Panc1 (cell line): ENCODE measurements around the gene PPP4R2.

Experiments
- POLR2AphosphoS5 ChIP-seq: IDR thresholded peaks from 2 replicates; pipeline ENCODE4 v1.6.1; 2012; ENCODE audit warnings: mild to moderate bottlenecking, low read depth, low read length, moderate library complexity
- TCF7L2 ChIP-seq: IDR thresholded peaks from 2 replicates; pipeline ENCODE4 v1.6.1; 2011; ENCODE audit warnings: mild to moderate bottlenecking, low read depth, low read length, inconsistent platforms
- TF ChIP-seq, protein P1 (sequence below): fragments of 450-650 bp; IDR thresholded peaks from 2 replicates; pipeline ENCODE4 v1.5.1; 2017; ENCODE audit warnings: mild to moderate bottlenecking
- TF ChIP-seq, protein P2 (sequence below), 2 experiments: IDR thresholded peaks; 2 replicates each; pipeline ENCODE4 v1.6.1; 2011 to 2012; ENCODE audit warnings: low read depth in 2 of 2, control low read depth in 1 of 2, low read length in 1 of 2, mild to moderate bottlenecking in 1 of 2, moderate library complexity in 1 of 2; ENCODE audit not compliant: insufficient read depth in 1 of 2

DNA sequence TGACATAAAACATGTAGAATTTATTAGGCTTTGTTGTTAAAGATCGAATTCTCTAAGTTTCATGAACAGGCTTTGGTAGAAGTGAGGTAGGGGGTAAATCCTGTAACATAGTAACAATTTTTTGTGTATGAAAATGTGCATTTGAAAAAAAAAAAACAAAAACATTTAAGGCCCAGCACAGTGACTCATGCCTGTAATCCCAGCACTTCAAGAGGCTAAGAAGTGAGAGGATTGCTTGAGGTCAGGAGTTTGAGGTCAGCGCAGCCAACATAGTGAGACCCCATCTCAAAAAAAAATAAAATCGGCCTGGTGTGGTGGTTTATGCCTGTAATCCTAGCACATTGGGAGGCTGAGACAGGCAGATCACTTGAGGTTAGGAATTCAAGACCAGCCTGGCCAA is 26.8 kb upstream of the PPP4R2 start:
- TF ChIP-seq, protein P1, sequence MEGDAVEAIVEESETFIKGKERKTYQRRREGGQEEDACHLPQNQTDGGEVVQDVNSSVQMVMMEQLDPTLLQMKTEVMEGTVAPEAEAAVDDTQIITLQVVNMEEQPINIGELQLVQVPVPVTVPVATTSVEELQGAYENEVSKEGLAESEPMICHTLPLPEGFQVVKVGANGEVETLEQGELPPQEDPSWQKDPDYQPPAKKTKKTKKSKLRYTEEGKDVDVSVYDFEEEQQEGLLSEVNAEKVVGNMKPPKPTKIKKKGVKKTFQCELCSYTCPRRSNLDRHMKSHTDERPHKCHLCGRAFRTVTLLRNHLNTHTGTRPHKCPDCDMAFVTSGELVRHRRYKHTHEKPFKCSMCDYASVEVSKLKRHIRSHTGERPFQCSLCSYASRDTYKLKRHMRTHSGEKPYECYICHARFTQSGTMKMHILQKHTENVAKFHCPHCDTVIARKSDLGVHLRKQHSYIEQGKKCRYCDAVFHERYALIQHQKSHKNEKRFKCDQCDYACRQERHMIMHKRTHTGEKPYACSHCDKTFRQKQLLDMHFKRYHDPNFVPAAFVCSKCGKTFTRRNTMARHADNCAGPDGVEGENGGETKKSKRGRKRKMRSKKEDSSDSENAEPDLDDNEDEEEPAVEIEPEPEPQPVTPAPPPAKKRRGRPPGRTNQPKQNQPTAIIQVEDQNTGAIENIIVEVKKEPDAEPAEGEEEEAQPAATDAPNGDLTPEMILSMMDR = no peak
- TF ChIP-seq POLR2AphosphoS5 (no peak), TCF7L2 (no peak)
- TF ChIP-seq, protein P2, sequence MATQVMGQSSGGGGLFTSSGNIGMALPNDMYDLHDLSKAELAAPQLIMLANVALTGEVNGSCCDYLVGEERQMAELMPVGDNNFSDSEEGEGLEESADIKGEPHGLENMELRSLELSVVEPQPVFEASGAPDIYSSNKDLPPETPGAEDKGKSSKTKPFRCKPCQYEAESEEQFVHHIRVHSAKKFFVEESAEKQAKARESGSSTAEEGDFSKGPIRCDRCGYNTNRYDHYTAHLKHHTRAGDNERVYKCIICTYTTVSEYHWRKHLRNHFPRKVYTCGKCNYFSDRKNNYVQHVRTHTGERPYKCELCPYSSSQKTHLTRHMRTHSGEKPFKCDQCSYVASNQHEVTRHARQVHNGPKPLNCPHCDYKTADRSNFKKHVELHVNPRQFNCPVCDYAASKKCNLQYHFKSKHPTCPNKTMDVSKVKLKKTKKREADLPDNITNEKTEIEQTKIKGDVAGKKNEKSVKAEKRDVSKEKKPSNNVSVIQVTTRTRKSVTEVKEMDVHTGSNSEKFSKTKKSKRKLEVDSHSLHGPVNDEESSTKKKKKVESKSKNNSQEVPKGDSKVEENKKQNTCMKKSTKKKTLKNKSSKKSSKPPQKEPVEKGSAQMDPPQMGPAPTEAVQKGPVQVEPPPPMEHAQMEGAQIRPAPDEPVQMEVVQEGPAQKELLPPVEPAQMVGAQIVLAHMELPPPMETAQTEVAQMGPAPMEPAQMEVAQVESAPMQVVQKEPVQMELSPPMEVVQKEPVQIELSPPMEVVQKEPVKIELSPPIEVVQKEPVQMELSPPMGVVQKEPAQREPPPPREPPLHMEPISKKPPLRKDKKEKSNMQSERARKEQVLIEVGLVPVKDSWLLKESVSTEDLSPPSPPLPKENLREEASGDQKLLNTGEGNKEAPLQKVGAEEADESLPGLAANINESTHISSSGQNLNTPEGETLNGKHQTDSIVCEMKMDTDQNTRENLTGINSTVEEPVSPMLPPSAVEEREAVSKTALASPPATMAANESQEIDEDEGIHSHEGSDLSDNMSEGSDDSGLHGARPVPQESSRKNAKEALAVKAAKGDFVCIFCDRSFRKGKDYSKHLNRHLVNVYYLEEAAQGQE (IDR thresholded peaks at IDR 0.05; ENCODE audit: insufficient read depth in 1 of 2, low read depth in 2 of 2, low read length in 1 of 2) = no peak
